GM19328 (cell line): ENCODE measurements around the gene PIK3R6.
A peak's percentile ranks its signal among the peaks of the same experiment; 100 is the strongest.
"Not testable (repeated sequence)": the region's sequence is repeated elsewhere in the genome, so short reads cannot be mapped to it uniquely, and the experiment has no call there.

Experiments used
- ATAC-seq: cut with Tn5 transposase; IDR thresholded peaks from one replicate; pipeline ENCODE4 v1.9.1; 2021; ENCODE audit warnings: mild to moderate bottlenecking, moderate library complexity; ENCODE audit not compliant: unreplicated experiment

Gene PIK3R6

DNA sequence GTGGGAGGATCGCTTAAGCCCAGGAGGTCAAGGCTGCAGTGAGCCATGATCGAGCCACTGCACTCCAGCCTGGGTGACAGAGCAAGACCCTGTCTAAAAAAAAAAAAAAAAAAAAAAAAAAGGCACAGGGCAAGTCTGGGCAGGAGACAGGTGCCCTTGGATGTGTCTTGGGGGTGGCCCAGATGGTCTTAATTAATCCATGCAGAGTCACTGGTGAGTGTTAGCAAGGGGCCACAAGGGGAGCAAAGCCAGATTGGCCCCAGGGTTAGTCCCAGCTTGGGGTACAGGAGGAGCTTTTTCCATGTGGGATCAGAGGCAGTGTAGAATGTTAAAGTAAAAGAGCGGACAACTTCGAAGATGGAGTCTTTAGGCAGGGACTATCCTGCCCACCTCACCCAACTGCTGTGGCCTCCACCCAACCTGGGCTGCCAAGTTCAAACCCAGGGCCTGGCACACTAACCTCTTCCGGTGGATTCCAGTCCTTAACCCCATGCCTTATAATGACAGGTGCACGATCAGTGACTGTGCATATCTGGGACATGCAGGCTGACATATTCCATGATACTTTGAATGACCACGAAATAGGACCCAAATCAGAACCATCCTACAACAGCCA is 36.1 kb downstream of the PIK3R6 start:
- ATAC-seq: no peak

DNA sequence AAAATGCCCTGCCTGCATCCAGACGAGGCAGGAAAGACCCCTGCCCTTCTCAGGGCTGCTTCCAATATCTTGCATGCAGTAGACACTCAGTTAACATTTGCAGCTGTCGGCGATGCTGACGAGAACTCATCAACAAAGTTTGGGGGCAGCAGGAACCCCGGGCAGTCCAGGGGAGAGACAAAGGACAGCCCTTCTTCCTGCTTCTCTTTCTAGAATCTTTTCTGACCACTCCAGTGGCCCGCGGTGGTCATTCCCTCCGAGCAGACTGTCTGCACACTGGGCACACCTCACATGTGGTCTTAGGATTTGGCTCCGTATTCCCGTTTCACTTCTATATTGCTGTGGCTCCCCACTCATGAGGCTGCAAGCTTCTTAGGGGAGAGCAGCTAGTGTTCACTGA is 37.3 kb downstream of the PIK3R6 start:
- no peak for ATAC-seq

DNA sequence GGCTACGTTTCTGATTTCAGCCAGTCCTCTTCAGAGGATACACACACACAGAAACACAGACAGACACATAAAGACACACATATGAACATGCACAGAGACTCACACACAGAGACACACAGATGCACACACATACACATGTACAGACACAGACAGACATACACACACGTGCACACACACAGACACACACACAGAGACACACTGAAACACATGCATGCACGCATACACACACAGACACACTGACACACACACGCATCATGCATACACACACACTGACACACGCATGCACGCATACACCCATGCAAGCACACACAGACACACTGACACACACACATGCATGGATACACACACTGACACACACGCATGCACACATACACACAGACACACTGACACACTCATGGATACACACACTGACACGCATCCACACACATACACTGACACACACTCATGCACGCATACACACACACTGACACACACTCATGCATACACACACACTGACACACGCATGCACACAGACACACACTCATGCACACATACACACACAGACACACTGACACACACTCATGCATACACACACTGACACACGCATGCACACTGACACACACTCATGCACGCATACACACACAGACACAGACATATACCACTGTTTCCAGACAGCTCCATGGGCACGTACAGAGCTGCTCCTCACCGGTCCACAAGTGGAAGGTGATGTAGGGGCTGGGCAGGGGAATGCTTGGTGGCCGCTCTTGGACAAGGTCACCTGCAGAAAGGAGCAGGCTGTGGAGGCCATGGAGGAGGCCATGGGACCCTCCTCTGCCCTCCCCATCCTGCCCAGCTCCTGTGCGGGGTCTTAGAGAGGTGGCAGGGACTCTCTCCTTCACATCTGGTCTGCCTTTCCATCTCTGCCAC is 38.2 kb downstream of the PIK3R6 start:
- ATAC-seq: no peak

DNA sequence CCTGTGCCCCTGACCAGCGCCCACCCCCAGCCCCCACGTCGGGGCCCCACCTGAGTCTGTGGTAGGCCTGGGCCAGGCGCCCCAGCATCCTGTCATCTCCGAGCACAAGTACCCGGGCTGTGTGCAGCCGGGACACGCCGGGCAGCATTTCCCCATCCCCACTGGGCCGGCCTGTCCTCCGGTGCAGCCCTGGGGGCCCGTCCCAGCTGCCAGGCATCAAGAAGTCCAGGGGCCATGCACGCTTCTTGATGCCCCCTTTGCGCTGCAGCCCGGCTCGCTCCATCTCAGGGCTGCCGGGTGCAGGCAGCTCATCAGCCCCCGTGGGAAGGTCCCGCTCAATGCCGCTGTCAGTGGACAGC is 39.0 kb downstream of the PIK3R6 start:
- ATAC-seq: no peak

DNA sequence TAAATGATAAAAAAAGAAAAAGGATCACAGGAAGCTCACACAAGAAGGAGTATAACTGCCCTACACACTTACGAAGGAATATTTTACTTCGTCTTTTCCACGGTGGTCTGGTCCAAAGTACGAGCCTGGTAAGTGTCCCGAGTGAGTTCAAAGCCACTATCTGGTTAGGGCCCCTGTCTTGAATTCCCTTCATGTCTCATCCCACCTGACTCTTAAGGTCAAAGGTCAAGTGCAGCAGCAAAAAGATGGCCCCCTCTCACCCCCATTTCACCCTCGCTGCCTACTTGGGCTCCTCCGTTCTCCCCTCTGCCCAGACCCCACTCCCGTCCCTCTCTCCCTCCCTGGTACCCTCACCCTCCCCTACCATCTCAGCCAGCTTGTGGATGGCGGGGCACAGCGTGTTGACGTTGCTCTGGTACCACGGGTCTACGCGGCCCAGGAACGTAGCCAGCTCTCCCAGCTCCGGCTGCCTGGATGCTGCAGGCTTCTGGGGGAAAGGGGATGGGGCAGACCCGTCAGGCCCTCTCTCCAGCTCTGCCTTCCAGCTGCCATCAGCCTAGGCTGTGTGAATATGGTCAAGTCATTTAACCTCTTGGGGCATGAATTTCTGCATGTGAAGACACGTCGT is 40.6 kb downstream of the PIK3R6 start:
- ATAC-seq: no peak

DNA sequence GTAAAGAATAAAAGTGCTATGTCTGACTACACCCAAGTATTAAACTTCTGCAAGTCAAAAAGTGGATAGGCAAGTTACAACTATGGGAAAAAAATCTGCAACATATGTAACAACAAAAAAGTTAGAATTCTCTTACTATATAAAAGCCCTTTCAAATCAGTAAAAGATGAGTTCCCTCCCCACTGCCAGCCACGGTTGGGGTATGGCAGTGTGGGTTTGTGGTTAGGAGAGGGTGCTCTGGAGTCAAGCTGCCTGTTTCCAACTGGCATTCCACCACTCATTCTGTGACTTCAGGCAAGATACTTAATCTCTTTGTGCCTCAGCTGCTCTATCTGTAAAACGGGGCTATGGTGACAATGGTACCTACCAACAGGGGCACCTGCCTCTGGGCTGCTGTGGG is 41.7 kb downstream of the PIK3R6 start:
- no peak for ATAC-seq

DNA sequence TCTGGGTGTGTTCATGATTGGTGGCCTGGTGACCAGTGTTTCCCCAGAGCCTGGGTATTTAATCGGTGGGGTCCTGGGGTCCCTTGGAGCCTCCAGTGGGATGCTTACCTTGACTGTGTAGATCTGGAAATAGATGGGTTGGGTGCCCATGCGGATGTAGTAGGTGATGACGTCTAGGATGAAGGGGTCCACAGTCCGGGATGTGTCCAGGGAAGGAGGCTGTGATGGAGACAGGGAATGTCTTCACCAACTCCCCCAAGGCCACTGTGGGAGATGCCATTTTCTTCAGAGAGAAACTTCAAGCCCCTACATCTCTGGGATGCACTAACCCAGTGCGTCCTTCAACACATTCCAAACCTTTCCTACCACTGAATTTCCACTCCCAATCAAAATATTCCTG is 44.2 kb downstream of the PIK3R6 start:
- no peak for ATAC-seq

DNA sequence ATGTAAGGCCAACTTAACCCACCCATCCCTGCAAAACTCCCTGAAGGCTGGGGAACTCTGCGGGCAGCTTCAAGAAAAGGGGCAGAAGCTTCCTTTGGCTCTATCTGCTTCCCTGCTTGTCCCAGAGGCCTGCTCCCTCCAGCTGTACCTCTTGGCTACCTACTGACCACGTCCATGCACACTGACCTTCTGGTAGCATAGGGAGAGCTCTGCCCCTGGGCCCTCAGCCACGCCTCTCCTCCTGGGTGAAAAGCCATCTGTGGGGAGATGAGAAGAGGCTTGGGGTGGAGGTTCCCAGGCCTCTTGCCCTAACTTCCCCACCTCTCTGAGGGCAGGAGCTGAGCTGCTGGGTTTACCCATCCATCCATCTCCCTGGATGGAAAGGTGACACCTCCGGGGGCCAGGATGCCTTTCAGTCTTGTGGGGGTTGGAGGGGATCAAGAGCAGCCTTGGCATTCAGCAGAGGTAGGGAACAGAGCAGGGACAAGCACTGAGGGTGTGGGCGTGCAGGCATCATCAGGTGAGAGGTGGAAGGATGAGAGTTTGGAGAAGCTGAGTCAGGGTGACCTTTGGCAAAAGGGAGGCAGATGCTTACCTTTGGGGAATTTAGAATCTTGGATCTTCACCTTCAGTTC is 45.0 kb downstream of the PIK3R6 start:
- ATAC-seq: no peak

DNA sequence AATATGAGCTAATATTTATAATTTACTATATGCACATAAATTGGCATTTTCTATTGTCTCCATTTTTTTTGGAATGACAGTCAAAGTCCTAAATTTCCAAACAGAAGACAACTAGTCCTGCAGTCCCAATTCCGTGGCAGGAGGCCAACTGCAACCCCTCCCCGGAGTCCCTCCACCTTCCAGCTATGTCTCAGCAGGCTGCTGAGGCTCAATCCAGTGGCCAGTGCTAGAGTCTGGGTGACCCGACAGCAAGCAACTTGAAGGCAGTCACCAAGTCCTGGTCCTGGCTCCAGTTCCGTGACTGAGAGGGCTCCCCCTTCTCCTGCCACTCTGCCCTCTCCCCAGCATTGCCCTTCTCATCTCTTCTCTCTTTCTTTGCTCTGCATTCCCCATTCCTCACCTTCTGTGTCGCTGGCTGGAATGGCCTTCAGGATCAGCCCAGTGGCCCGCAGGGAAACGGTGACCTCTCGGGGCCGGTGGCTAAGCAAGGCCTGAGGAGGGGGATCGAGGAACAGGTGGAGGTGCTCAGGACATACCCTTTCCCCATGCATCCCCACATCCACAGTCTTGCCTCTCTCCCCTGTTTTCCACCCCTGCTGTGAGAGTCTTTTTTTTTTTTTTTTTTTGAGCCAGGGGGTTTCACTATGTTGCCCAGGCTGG is 45.9 kb downstream of the PIK3R6 start:
- ATAC-seq: no peak

DNA sequence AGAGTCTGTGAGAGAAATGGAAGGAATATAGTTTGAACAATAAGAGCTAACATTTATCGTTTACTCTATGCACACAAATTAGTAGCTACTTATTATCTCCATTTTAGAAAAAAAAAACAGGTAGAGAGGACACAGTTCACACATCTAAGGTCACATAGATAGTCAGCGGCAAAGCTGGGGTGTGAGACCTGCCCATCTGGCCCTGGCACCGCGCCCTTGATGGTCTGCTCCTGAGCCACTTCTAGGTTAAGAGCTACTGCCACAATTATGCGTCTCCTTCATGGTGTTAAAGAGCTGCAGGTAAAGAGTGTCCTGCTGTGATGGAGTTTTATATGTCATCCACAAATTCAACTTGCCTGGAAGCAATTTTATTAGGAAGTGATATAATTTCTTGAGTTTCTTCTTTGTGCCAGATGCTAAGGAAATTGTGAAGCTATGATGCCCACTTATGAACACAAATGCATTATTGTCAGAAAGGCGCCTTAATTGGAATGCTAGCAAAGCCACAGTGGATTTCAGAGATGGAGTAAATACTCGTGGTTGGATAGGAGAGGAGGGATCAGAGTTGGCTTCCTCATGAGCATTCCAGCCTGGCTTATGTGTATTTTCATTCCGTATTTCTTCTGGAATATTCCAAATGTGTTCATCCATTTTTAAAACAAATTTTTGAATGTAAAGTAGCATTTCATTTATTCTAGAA is 47.0 kb downstream of the PIK3R6 start:
- no peak for ATAC-seq

DNA sequence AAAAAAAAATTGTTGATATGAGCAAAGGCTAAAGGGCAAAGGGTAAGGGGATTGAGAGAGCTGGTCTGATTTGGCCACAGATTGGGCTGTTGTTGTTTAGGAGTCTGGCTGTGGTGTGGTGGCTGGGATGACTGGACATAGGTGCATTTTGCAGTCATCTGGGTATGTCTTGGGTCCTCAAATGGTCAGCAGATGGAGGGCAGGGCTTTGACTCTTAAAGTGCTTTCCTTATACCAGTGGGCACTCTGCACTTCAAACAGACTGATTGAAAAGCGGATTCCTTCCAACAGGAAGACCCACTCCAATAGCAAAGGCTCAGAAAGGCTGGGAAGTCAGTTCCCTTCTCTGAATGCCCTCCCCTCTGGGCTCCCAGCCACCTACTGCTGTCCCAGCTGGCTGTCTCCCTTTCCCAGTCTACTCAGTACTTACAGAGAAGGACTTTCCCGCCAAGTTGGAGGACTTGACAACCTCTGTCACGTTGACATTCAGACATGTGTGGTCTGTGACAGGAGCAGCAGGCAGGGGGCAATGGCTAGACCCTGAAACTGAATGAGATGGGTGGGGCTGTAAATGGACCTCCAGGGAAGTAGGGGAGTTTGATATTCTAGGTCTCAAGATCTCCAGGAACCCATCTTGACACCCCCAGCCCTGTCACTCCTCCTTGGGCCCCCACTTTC is 48.7 kb downstream of the PIK3R6 start:
- ATAC-seq: no peak

DNA sequence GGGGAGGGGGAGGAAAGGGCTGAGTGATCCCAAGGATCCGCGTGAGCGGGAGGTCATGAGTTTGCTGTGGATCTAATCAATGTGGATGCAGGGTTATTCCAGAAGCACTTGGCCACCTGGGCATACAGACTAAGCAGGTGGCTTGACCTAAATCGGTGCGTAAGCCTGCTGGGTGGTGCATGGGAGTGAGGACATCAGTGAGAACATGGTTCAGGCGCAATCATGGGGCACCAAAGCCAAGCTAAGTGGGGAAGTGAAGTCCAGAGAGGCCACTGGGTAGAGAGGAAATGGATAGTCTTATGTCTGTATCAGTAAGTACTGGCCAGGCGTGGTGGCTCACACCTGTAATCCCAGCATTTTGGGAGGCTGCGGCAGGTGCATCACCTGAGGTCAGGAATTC is 49.4 kb downstream of the PIK3R6 start:
- ATAC-seq: no peak

DNA sequence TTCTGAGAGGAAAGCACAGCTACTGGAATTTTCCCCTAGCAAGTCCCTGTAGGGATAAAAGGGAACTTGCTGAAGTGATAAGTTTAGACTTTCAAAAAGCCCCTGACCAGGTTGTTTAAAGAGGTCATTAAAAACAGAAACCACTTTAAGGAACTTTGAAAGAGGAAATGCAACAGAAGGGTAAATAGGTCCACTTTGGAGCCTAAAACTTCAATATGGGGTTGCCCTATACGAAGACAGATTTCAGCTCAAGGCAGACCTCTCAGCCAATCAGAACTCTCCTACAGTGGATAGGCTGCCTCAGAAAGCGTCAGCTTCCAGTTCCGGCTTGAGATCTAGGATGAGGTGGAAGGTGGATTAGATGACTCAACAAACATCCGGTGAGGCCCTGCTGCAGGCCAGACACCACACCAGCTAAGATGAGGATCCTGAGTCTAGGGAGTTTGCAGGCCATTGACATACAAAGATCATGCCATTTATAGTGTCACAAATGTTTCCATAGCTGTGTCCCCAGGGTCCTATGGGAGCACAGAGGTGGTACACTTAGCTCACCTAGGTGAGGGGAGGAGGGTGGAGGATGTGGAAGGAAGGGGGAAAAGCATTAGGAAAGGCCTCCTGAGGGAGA is 60.4 kb downstream of the PIK3R6 start:
- ATAC-seq: peak; percentile 85

DNA sequence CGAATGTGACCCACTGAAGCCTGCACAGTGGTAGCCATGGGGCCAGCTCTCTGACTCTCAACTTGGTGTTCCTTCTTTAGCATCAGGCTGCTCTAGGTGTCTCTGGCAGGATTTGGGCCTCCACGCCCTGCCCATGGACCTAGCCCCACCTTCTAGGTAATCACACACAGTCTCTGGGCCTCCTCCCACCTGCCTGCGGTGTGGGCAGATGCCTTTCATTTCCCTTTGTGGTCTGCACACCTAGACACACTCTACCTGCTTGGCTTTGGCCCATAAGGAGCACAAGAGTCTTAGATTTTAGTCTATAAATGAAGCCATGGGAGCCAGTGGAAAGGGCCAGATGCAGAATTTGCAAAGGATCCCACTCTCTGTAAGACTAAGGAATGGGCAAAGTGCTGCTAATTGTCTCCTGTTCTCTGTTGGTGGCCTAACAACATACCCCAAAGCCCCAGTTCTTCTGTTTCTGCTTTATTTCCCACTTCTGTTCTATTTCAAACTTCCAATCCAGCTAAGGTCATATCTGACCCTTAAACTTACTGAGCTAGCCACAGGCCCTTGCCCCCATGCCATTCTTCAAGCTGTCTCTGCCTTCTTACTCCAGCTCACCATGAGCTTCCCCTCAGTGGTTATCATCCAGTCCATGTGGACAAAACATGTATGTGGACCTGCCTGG is 61.1 kb downstream of the PIK3R6 start:
- peak; percentile 19 for ATAC-seq

DNA sequence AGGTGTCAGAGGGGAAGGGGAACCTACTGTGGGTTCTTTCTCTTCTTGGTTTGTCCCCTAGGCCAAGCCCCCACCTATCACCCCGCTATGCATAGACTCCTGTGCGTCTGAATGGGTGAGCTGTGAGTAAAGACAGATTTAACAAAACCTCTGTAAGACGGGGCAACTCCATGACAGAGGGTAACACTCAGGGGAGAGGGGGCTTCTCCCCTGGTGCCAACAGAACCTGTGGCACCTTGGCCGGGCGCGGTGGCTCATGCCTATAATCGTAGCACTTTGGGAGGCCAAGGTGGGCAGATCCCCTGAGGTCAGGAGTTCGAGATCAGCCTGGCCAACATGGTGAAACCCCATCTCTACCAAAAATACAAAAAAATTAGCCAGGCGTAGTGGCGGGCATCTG is 62.1 kb downstream of the PIK3R6 start:
- ATAC-seq: not testable (repeated sequence)

DNA sequence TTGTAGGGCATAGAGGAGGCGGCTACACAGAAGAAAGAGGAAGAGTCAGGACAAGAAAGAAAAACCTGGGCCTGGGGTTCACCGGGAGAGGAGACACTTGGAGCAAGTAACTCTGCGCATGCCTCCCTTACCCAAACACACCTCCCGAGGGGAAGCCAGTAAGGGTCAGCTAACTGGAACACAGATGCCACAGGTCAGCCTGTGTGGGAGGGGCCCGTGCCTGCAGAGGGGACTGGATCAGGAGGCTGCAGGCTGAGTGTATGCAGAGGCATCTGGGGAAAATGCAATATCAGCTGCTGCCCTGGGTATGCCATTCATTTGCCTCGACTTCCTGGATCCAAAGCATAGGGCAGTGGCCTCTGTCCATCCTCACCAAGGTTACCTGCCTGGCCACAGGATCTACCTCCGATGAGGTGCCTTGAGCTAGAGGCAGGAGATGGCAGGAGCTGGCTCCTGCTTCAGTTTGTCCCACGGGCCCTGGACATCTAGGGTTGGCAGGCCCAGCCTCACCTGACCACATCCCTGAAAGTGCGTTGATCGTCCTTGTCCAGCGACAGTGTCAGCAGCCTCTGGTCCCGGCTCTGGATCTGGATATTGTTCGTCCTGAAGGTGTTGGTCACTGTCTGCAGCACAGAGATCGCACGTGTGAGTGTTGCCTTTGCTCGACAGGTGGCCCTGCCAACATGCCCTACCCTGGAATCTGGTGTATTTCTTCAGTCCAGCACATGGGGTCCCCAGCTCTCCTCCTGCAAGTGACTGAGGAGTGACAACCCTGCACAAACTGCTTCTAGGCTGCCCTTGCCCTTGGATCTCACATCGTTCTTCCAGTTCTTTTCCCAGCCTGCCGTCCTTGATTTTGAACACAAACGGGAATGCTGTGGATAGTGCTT is 63.7 kb downstream of the PIK3R6 start:
- no peak for ATAC-seq

DNA sequence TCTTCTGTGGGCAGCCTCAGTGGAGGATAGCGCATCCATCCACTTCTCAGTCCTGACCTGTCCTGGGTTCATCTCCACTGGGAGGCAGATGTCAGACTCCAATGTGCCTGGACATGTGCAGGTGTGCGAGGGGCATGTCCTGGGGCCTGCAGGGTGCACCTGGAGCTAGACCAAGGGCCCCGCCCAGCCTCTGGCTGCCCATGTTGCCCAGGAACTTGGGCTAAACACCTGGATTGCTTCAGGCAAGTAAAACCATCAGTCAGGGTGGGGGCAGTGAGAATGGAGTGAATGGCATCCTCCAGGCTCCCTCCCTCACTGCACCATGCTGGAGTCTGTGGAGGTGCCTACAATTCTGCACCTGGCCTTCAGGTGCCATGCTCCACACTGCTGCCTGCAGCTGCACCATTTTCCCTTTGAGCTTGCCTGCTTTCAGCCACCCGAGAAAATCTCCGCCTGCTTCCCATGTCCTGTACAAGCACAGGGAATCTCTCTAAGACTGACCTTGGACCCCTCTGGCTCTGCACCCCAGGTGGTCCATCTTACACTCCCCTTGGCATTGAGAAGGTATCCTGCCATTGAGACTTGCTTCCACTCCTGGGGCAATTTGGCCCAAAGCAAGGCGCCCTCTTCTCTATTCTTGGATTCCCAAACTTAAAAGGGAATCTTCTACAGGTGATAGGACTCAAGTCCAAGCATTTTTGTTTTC is 66.2 kb downstream of the PIK3R6 start:
- no peak for ATAC-seq
